H9 (cell line): ENCODE data around the gene ANKRD53. TPM values are rescaled to one million over a fixed set of nuclear protein-coding genes. Genes with fewer than 3 reads are reported as not detected.

Source experiments
- DNase-seq: peaks from one replicate; pipeline ENCODE4 v3.0.0-alpha.2; 2017
- H2AFZ ChIP-seq: one replicate; pipeline ENCODE4 v1.6.1; 2013; ENCODE audit warnings: mild to moderate bottlenecking, low read length, control low read depth, moderate library complexity
- H2AK5ac ChIP-seq: 2 replicates; pipeline ENCODE4 v1.6.1; 2013; ENCODE audit warnings: low read length, control low read depth, mixed read lengths; ENCODE audit not compliant: insufficient read length
- H2BK120ac ChIP-seq: one replicate; pipeline ENCODE4 v1.6.1; 2013; ENCODE audit warnings: low read depth, mild to moderate bottlenecking, low read length, control low read depth, inconsistent platforms; ENCODE audit not compliant: poor library complexity, severe bottlenecking
- H2BK12ac ChIP-seq: 2 replicates; pipeline ENCODE4 v1.6.1; 2013; ENCODE audit warnings: low read length, control low read depth, mixed read lengths, low read depth; ENCODE audit not compliant: insufficient read length
- H2BK15ac ChIP-seq: 2 replicates; pipeline ENCODE4 v1.6.1; 2013; ENCODE audit warnings: low read depth, low read length, control low read depth
- H2BK20ac ChIP-seq: one replicate; pipeline ENCODE4 v1.6.1; 2013; ENCODE audit warnings: low read depth, mild to moderate bottlenecking, low read length, control low read depth, inconsistent platforms; ENCODE audit not compliant: poor library complexity, severe bottlenecking
- H2BK5ac ChIP-seq: 2 replicates; pipeline ENCODE4 v1.6.1; 2013; ENCODE audit warnings: low read length, control low read depth, mixed read lengths; ENCODE audit not compliant: insufficient read length
- H3K14ac ChIP-seq: 2 replicates; pipeline ENCODE4 v1.6.1; 2013; ENCODE audit warnings: low read length, control low read depth; ENCODE audit not compliant: insufficient read depth
- H3K18ac ChIP-seq: 2 replicates; pipeline ENCODE4 v1.6.1; 2013; ENCODE audit warnings: low read depth, mild to moderate bottlenecking, mixed read lengths, low read length, control low read depth; ENCODE audit not compliant: insufficient read length
- H3K23ac ChIP-seq: 2 replicates; pipeline ENCODE4 v1.6.1; 2013; ENCODE audit warnings: low read length, control low read depth, mixed read lengths, low read depth; ENCODE audit not compliant: insufficient read length
- H3K23me2 ChIP-seq: 2 replicates; pipeline ENCODE4 v1.6.1; 2013; ENCODE audit warnings: low read depth, mild to moderate bottlenecking, mixed read lengths, low read length, control low read depth; ENCODE audit not compliant: insufficient read length, poor library complexity, severe bottlenecking
- H3K27ac ChIP-seq: 2 replicates; pipeline ENCODE4 v1.5.1; 2013; ENCODE audit warnings: low read length, control low read depth, mixed read lengths, low read depth; ENCODE audit not compliant: insufficient read length
- H3K27me3 ChIP-seq: 2 replicates; pipeline ENCODE4 v1.6.1; 2013; ENCODE audit warnings: low read length, control low read depth, inconsistent platforms; ENCODE audit not compliant: insufficient read depth
- H3K4ac ChIP-seq: 2 replicates; pipeline ENCODE4 v1.6.1; 2013; ENCODE audit warnings: low read depth, mild to moderate bottlenecking, control low read depth, inconsistent platforms, low read length, moderate library complexity
- H3K4me1 ChIP-seq: 2 replicates; pipeline ENCODE4 v1.6.1; 2013; ENCODE audit warnings: low read length, control low read depth, inconsistent platforms; ENCODE audit not compliant: insufficient read depth
- H3K4me2 ChIP-seq: 2 replicates; pipeline ENCODE4 v1.6.1; 2013; ENCODE audit warnings: low read length, control low read depth, mixed read lengths; ENCODE audit not compliant: insufficient read length, insufficient read depth
- H3K56ac ChIP-seq: 2 replicates; pipeline ENCODE4 v1.6.1; 2013; ENCODE audit warnings: low read depth, mild to moderate bottlenecking, mixed read lengths, low read length, control low read depth; ENCODE audit not compliant: insufficient read length
- H3K79me1 ChIP-seq: 2 replicates; pipeline ENCODE4 v1.6.1; 2013; ENCODE audit warnings: low read depth, mild to moderate bottlenecking, moderate library complexity, low read length, control low read depth, inconsistent platforms; ENCODE audit not compliant: insufficient read depth, poor library complexity, severe bottlenecking
- H3K79me2 ChIP-seq: 2 replicates; pipeline ENCODE4 v1.6.1; 2013; ENCODE audit warnings: low read length, control low read depth, inconsistent platforms; ENCODE audit not compliant: insufficient read depth
- H3K9ac ChIP-seq: 2 replicates; pipeline ENCODE4 v1.6.1; 2013; ENCODE audit warnings: low read length, control low read depth, mixed read lengths; ENCODE audit not compliant: insufficient read length; ENCODE audit errors: extremely low read depth
- H3K9me3 ChIP-seq: one replicate; pipeline ENCODE4 v1.6.1; 2013; ENCODE audit warnings: low read depth, low read length, inconsistent platforms; ENCODE audit not compliant: control insufficient read depth
- H3T11ph ChIP-seq: one replicate; pipeline ENCODE4 v1.6.1; 2013; ENCODE audit warnings: mild to moderate bottlenecking, low read length, control low read depth, inconsistent platforms
- H4K20me1 ChIP-seq: one replicate; pipeline ENCODE4 v1.6.1; 2013; ENCODE audit not compliant: control insufficient read depth, insufficient read length, insufficient read depth
- H4K5ac ChIP-seq: 2 replicates; pipeline ENCODE4 v1.6.1; 2013; ENCODE audit warnings: low read depth, mild to moderate bottlenecking, mixed read lengths, low read length, control low read depth; ENCODE audit not compliant: insufficient read length
- H4K8ac ChIP-seq: replicated peaks from 2 replicates; pipeline ENCODE4 v1.6.1; 2013; ENCODE audit warnings: low read length, control low read depth, mixed read lengths, low read depth; ENCODE audit not compliant: insufficient read length
- H4K91ac ChIP-seq: 2 replicates; pipeline ENCODE4 v1.6.1; 2013; ENCODE audit warnings: low read depth, mild to moderate bottlenecking, moderate library complexity, mixed read lengths, low read length, control low read depth; ENCODE audit not compliant: insufficient read length
- H3K27ac Mint-ChIP-seq, 3 experiments: 2 replicates in 2 of 3; 3 replicates in 1 of 3; pipeline ENCODE4 v1.8.0; 2020 to 2021; ENCODE audit warnings: mixed read lengths in 3 of 3, mild to moderate bottlenecking in 1 of 3, moderate library complexity in 1 of 3
- H3K27me3 Mint-ChIP-seq: 2 replicates; pipeline ENCODE4 v1.8.0; 2021; ENCODE audit warnings: low read depth, mild to moderate bottlenecking, moderate library complexity, mixed read lengths
- H3K36me3 Mint-ChIP-seq, 3 experiments: 2 replicates in 2 of 3; 3 replicates in 1 of 3; pipeline ENCODE4 v1.8.0; 2020 to 2021; ENCODE audit warnings: low read depth in 3 of 3, mixed read lengths in 3 of 3; ENCODE audit not compliant: insufficient read depth in 1 of 3
- H3K4me1 Mint-ChIP-seq, 2 experiments: 2 replicates each; pipeline ENCODE4 v1.8.0; 2020; ENCODE audit warnings: mixed read lengths in 2 of 2
- H3K4me3 Mint-ChIP-seq, 2 experiments: 2 replicates in 1 of 2; 3 replicates in 1 of 2; pipeline ENCODE4 v1.8.0; 2020 to 2021; ENCODE audit warnings: mild to moderate bottlenecking in 2 of 2, mixed read lengths in 2 of 2, moderate library complexity in 1 of 2
- H3K9me3 Mint-ChIP-seq, 2 experiments: 2 replicates in 1 of 2; 3 replicates in 1 of 2; pipeline ENCODE4 v1.8.0; 2020; ENCODE audit warnings: mild to moderate bottlenecking in 2 of 2, mixed read lengths in 2 of 2, moderate library complexity in 1 of 2
- WGBS: extraction: QIAGEN DNeasy Blood & Tissue Kit; methylation state at CpG from one replicate; pipeline ENCODE4 v1.1.7; 2013; ENCODE audit warnings: missing lambda C conversion rate, low lambda C conversion rate, mixed read lengths; ENCODE audit not compliant: insufficient read length; ENCODE audit errors: extremely low coverage; 5-methylcytosine and 5-hydroxymethylcytosine counted together
- total RNA-seq: library from RNA; stranded (reverse); gene quantifications from 2 replicates; pipeline ENCODE4 v1.2.1, GENCODE V29; 2021
- TF ChIP-seq, protein P1 (sequence below): fragments of 200-600 bp; sonication (generic); conservative IDR thresholded peaks from 3 replicates; pipeline ENCODE4 v1.8.0; 2021; ENCODE audit warnings: antibody characterized with exemption, mild to moderate bottlenecking

ANKRD53 gene
- total RNA-seq, 1 experiment from 2014 or later, result 0.28 TPM

- Mint-ChIP-seq H3K27me3 (peaks cover 28% of the 10 kb centered on the region), H3K4me1 (peaks cover 5 to 9% of the 10 kb centered on the region in 2 experiments), H3K4me3 (no peak overlapping the region), H3K9me3 (no peaks in the 10 kb centered on the region), H3K27ac (peak overlapping the region in 1 of 3 experiments; percentile 92; a peak in 2 of 7 replicates), H3K36me3 (no peaks in the 10 kb centered on the region)
- H2AFZ ChIP-seq, result no peak overlapping the region
- H2AK5ac ChIP-seq, result no peak overlapping the region
- no peaks in the 10 kb centered on the region for H4K20me1 ChIP-seq
- H4K91ac ChIP-seq, result no peak overlapping the region
- H3K79me1 ChIP-seq, result no peaks in the 10 kb centered on the region
- no peak overlapping the region for H4K5ac ChIP-seq
- peaks cover 2% of the 10 kb centered on the region; the same call in 1 of the 2 replicates for H3K4me1 ChIP-seq
- H3K23me2 ChIP-seq, result peaks cover 2% of the 10 kb centered on the region
- no peak overlapping the region for H2BK15ac ChIP-seq
- WGBS, result no CpG with 5 or more reads among the region's 5 CpGs
- H2BK5ac ChIP-seq, result no peak overlapping the region
- H3K18ac ChIP-seq, result no peak overlapping the region
- no peak overlapping the region for H2BK120ac ChIP-seq
- no peak overlapping the region for H3K23ac ChIP-seq
- H4K8ac ChIP-seq, result no peak overlapping the region
- no peak overlapping the region for H3K27ac ChIP-seq
- H3K4me2 ChIP-seq, result no peak overlapping the region
- H3K9ac ChIP-seq, result no peak overlapping the region
- TF ChIP-seq, protein P1, sequence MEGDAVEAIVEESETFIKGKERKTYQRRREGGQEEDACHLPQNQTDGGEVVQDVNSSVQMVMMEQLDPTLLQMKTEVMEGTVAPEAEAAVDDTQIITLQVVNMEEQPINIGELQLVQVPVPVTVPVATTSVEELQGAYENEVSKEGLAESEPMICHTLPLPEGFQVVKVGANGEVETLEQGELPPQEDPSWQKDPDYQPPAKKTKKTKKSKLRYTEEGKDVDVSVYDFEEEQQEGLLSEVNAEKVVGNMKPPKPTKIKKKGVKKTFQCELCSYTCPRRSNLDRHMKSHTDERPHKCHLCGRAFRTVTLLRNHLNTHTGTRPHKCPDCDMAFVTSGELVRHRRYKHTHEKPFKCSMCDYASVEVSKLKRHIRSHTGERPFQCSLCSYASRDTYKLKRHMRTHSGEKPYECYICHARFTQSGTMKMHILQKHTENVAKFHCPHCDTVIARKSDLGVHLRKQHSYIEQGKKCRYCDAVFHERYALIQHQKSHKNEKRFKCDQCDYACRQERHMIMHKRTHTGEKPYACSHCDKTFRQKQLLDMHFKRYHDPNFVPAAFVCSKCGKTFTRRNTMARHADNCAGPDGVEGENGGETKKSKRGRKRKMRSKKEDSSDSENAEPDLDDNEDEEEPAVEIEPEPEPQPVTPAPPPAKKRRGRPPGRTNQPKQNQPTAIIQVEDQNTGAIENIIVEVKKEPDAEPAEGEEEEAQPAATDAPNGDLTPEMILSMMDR, result peak; percentile 20; the same call in 1 of the 3 replicates
- no peaks in the 10 kb centered on the region for H3K27me3 ChIP-seq
- H3K4ac ChIP-seq, result no peak overlapping the region
- H2BK12ac ChIP-seq, result no peak overlapping the region
- no peak overlapping the region for H2BK20ac ChIP-seq
- no peak overlapping the region for H3K14ac ChIP-seq
- DNase-seq, result no peak
- H3K79me2 ChIP-seq, result no peaks in the 10 kb centered on the region
- no peak overlapping the region for H3T11ph ChIP-seq
- no peaks in the 10 kb centered on the region for H3K9me3 ChIP-seq
- no peak overlapping the region for H3K56ac ChIP-seq
These were observed 28.7 kb downstream of the ANKRD53 start for GRCh38 chr2:71006955-71007799.
